Activated T-helper 2 cell treated with anti-CD3 and anti-CD28 coated beads, Interferon-gamma antibody, Interleukin-2, Interleukin-4, amounts not matched to agents 10 μg/mL and 5 μg/mL and 100 μg/mL, durations not matched to agents 14 hours and 24 hours and 36 hours (primary cell): Measurements from ENCODE around the gene LYRM4. TPM values are rescaled to one million over a fixed set of nuclear protein-coding genes. Genes with fewer than 3 reads are reported as not detected.

ENCODE experiments used
- DNase-seq: peaks from one replicate; pipeline ENCODE4 v3.0.0; 2021; ENCODE audit warnings: low spot score
- H3K27ac Mint-ChIP-seq: one replicate; pipeline ENCODE4 v1.8.0; 2021; ENCODE audit warnings: mixed read lengths
- H3K27me3 Mint-ChIP-seq: one replicate; pipeline ENCODE4 v1.8.0; 2021; ENCODE audit warnings: low read depth, mixed read lengths
- H3K36me3 Mint-ChIP-seq: one replicate; pipeline ENCODE4 v1.8.0; 2021; ENCODE audit warnings: low read depth, mixed read lengths
- H3K4me1 Mint-ChIP-seq: one replicate; pipeline ENCODE4 v1.8.0; 2021; ENCODE audit warnings: low read depth, mixed read lengths
- H3K4me3 Mint-ChIP-seq: one replicate; pipeline ENCODE4 v1.8.0; 2021; ENCODE audit warnings: low read depth, mild to moderate bottlenecking, moderate library complexity, mixed read lengths
- H3K9me3 Mint-ChIP-seq: one replicate; pipeline ENCODE4 v1.8.0; 2021; ENCODE audit warnings: mixed read lengths
- intact Hi-C: fragments of 100-400 bp; cut with micrococcal nuclease; formaldehyde crosslinking; loops from one replicate; pipeline ENCODE4 v1.15.1; 2023
- total RNA-seq: library from RNA; stranded (reverse); gene quantifications from 2 replicates; pipeline ENCODE4 v1.2.3, GENCODE V29; 2022

The LYRM4 gene
- total RNA-seq, 1 donor from 2014 or later, result 48.6 TPM

DNA sequence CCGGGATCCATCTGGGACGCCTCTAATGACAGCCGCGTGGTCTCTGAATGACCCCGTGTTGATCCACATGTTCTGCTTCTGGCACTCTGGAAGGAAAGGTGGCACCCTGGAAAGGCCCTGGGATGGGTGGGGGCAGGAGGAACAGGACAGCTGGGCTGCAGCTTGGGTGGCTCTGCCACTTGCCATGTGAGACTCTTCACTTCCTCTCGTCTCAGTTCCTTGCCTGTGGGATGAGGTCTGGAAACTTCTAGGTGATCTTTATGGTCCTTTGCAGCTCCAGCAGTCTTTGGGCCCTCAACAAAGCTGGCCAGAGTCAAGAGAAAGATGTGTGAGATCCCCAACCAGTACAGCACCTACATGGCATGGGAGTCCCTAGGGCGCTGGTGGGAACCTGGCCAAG is 149.1 kb downstream of the LYRM4 start:
- no peaks in the 10 kb centered on the region for H3K9me3 Mint-ChIP-seq
- intact Hi-C loops, result no loop called here
- no peaks in the 10 kb centered on the region for H3K36me3 Mint-ChIP-seq
- H3K4me3 Mint-ChIP-seq, result no peak overlapping the region
- no peak for DNase-seq
- H3K27me3 Mint-ChIP-seq, result no peaks in the 10 kb centered on the region
- no peak overlapping the region for H3K27ac Mint-ChIP-seq
- H3K4me1 Mint-ChIP-seq, result no peaks in the 10 kb centered on the region

DNA sequence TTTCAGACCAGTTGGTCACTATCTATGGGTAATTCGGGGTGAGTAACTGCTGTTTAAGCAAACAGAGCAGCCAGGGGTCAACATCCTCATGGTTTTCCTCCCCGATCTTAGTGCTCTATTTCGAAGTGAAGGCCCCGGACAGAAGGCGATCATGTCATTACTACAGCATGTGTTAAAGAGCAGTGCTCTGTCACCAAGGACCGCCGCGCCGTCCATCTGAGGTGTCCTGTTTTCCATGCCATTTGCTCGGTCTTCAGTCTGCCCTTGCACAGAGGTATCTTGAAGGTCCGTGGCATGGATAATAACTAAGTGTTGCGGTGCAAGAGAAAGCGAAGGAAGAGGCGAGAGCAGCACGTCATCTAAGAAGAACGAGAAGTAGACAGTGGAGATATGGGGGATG is 150.5 kb downstream of the LYRM4 start:
- Mint-ChIP-seq H3K4me3 (no peak overlapping the region), H3K36me3 (no peaks in the 10 kb centered on the region), H3K9me3 (no peaks in the 10 kb centered on the region), H3K4me1 (no peaks in the 10 kb centered on the region), H3K27me3 (no peaks in the 10 kb centered on the region), H3K27ac (no peak overlapping the region)
- DNase-seq, result no peak
- intact Hi-C loops, result no loop called here

DNA sequence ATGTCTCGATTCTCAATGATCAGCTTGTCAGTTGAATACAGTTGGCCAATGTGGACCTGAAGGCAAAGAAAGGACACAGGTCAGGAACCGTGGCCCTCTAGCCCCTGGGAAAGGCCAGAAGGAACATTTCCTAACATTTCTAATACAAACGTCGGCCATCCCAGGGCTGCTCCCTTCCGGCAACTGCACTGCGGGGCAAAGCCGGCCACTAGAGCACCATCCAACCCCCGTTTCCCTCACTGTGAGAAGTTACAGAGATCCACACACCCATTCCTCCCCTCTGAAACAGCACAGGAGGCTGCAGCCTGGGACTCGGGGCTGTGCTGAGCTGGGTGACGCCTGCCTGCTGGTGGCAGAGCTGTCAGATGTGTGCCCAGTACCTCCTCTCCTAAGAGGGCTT is 151.3 kb downstream of the LYRM4 start:
- intact Hi-C loops, result no loop called here
- no peak for DNase-seq
- Mint-ChIP-seq H3K36me3 (no peaks in the 10 kb centered on the region), H3K4me3 (no peak overlapping the region), H3K27me3 (no peaks in the 10 kb centered on the region), H3K27ac (no peak overlapping the region), H3K9me3 (no peaks in the 10 kb centered on the region), H3K4me1 (no peaks in the 10 kb centered on the region)

DNA sequence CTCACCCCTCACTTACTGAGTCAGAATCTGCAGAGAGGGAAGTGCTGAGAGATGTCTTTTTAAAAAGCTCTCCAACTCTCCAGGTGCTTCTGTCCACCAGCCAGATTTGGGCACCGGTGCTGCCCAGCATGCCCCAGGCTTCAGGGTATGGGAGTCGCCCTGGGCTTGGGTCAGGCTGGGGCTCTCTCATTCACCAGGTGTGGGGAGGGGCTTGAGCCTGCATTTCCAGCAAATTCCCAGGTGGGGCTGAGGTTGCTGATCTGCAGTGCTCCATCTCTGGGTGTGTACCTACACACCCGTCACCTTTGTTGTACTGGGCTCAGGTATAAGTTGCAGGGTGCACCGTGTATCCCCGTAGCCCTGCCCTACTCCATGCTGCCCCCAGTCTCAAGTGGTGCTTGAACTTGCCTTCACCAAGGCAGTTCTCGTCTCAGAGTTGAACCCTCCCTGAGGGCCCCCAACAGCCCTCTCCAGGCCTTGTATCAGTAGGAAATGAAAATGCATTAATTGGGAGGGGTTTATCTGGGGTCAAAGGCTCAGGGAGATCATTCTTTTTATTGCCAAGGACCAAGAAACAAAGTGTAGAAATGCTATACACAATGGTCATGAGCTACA is 152.1 kb downstream of the LYRM4 start:
- H3K36me3 Mint-ChIP-seq, result no peaks in the 10 kb centered on the region
- intact Hi-C loops, result no loop called here

GRCh38 chr6:5108068-5108467 is 152.7 kb downstream of the LYRM4 start:
- Mint-ChIP-seq H3K9me3 (no peaks in the 10 kb centered on the region), H3K4me1 (no peaks in the 10 kb centered on the region), H3K36me3 (no peaks in the 10 kb centered on the region), H3K27ac (no peak overlapping the region), H3K27me3 (no peaks in the 10 kb centered on the region), H3K4me3 (no peak overlapping the region)
- DNase-seq, result no peak
- intact Hi-C loops, result no loop called here

More for the DNA sequence above, 152.1 kb downstream of the LYRM4 start:
- H3K4me3 Mint-ChIP-seq, result no peak overlapping the region
- no peak for DNase-seq
- no peaks in the 10 kb centered on the region for H3K27me3 Mint-ChIP-seq
- no peaks in the 10 kb centered on the region for H3K4me1 Mint-ChIP-seq
- H3K9me3 Mint-ChIP-seq, result no peaks in the 10 kb centered on the region
- no peak overlapping the region for H3K27ac Mint-ChIP-seq

GRCh38 chr6:5107341-5107740 is 153.4 kb downstream of the LYRM4 start:
- Mint-ChIP-seq H3K27ac (no peak overlapping the region), H3K27me3 (no peaks in the 10 kb centered on the region), H3K36me3 (no peaks in the 10 kb centered on the region), H3K9me3 (no peaks in the 10 kb centered on the region), H3K4me1 (peaks cover 5% of the 10 kb centered on the region), H3K4me3 (no peak overlapping the region)
- no peak for DNase-seq
- intact Hi-C loops, result no loop called here

DNA sequence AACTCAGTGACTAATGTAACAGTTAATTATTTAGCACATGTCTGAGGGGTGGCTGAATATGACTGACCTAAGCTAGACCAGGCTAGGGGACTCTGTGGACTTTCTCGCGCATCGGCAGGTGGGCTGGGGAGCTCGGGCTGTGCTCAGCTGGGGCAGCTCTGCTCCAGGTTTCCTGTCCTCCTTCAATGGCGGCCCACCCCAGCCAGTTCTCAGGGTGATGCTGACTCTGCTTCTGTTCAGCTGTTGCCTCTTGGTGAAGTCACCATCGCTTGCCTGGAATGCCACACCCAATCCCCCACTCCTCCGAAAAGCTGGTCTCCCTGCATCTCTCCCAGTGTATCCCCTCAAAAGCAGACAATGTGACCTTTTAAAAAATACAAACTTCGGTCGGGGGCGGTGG is 155.6 kb downstream of the LYRM4 start:
- intact Hi-C loops, result no loop called here
- Mint-ChIP-seq H3K27ac (no peak overlapping the region), H3K4me3 (no peak overlapping the region), H3K4me1 (peaks cover 7% of the 10 kb centered on the region), H3K27me3 (no peaks in the 10 kb centered on the region), H3K9me3 (no peaks in the 10 kb centered on the region), H3K36me3 (no peaks in the 10 kb centered on the region)
- DNase-seq, result no peak

DNA sequence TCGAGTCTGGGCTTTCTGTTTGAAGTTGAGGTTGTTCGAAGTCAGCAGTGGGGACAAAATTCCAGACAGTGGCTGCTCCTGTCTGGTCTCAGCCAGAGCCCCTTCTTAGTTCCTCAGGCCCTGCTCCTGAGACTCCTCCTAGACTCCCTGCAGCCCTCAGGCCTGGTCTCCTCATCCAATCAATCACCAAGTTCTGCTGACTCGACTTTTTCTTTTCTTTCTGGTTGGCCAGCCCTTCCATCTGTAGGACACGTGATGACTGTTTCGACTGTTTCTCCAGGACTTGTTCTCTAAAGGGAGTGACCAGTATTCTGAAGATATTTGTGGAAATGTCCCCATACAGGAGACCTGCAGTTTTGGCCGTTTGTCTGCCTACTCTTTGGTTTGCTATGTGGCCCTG is 156.1 kb downstream of the LYRM4 start:
- H3K9me3 Mint-ChIP-seq, result no peaks in the 10 kb centered on the region
- intact Hi-C loops, result no loop called here
- no peaks in the 10 kb centered on the region for H3K36me3 Mint-ChIP-seq
- H3K4me1 Mint-ChIP-seq, result peaks cover 7% of the 10 kb centered on the region
- DNase-seq, result no peak
- no peak overlapping the region for H3K4me3 Mint-ChIP-seq
- no peak overlapping the region for H3K27ac Mint-ChIP-seq
- no peaks in the 10 kb centered on the region for H3K27me3 Mint-ChIP-seq

GRCh38 chr6:5103250-5103649 is 157.5 kb downstream of the LYRM4 start:
- DNase-seq, result no peak

DNA sequence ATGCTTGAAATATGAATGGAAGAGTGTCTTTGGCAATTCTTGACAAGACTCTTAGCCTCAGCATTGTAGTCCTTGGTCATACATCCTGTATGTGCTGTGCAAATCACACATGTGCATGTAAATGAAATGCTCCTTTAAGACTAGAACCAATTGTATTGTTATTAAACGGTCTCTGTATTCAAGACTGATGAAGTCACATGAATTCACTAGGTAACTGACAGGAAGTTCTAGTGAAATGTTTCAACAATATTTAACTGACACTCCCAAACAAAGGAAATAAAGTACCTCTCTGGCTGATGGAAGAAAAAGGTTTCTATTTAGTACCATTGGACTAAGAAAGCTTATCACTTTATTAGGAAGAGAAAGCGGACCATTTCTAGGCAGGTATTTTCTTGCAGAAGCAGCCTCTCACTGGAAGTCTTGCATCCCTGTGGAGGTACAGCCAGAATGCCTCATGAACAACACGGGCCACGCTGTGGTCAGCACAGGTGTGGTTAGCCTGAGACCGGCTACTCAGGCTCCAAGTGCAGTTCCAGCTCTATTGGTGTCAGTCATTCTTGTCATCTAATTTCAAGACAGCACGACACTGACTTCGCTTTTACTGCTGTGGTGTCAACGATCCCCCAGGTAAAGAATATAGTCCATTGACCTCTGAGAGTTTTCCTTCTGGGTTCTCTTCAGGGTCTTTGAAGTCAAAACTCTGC is 158.3 kb downstream of the LYRM4 start:
- Mint-ChIP-seq H3K4me1 (peaks cover 7% of the 10 kb centered on the region), H3K4me3 (no peak overlapping the region), H3K27me3 (no peaks in the 10 kb centered on the region), H3K27ac (no peak overlapping the region), H3K36me3 (no peaks in the 10 kb centered on the region), H3K9me3 (no peaks in the 10 kb centered on the region)
- intact Hi-C loops, result no loop called here
- no peak for DNase-seq

More at GRCh38 chr6:5103250-5103649, 157.5 kb downstream of the LYRM4 start:
- Mint-ChIP-seq H3K27me3 (no peaks in the 10 kb centered on the region), H3K9me3 (no peaks in the 10 kb centered on the region), H3K4me3 (no peak overlapping the region), H3K27ac (no peak overlapping the region), H3K36me3 (no peaks in the 10 kb centered on the region), H3K4me1 (peaks cover 7% of the 10 kb centered on the region)
- intact Hi-C loops, result no loop called here

GRCh38 chr6:5100806-5101205 is 159.9 kb downstream of the LYRM4 start:
- intact Hi-C loops, result no loop called here
- no peak overlapping the region for H3K4me3 Mint-ChIP-seq
- no peaks in the 10 kb centered on the region for H3K27me3 Mint-ChIP-seq
- H3K9me3 Mint-ChIP-seq, result no peaks in the 10 kb centered on the region
- H3K36me3 Mint-ChIP-seq, result no peaks in the 10 kb centered on the region
- DNase-seq, result no peak
- H3K4me1 Mint-ChIP-seq, result peaks cover 7% of the 10 kb centered on the region
- no peak overlapping the region for H3K27ac Mint-ChIP-seq

GRCh38 chr6:5099537-5099936 is 161.2 kb downstream of the LYRM4 start:
- no peaks in the 10 kb centered on the region for H3K36me3 Mint-ChIP-seq
- H3K27ac Mint-ChIP-seq, result no peak overlapping the region
- intact Hi-C loops, result no loop called here
- no peak overlapping the region for H3K4me3 Mint-ChIP-seq
- H3K4me1 Mint-ChIP-seq, result peaks cover 7% of the 10 kb centered on the region
- no peak for DNase-seq
- peaks cover 1% of the 10 kb centered on the region for H3K27me3 Mint-ChIP-seq
- H3K9me3 Mint-ChIP-seq, result no peaks in the 10 kb centered on the region

DNA sequence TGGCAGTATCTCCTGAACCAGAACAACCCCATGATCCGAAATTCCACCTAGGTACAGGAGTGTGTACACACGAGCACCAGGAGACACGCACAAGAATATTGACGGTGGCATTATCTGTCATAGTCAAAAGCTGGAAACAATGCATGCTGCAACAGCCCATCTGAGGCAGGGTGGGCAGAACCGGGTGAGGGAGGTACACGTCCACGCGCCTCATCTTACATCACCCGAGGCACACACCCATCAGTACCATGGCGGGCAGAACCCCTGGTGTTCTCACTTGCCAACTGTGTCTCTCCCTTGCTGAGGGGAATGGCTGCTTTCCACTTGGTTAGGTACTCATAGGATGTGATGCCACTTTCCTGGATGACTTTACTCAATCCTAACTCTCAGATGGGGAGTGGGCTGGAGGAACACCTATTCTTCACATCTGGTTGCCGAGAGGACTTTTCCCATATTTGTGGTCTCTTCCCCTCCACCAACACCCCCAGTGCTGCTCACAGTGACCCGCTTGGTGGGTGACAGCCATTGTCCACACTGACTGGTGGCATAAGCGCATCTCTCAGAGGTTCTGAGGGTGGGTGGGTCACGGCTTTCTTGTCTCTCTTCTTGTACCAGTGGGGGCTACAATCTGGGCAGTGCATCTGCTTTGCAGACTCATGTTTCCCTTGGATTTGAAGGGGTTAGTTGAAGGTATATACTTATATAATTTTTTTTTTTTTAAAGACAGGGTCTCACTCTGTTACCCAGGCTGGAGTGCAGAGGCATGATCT is 162.1 kb downstream of the LYRM4 start:
- Mint-ChIP-seq H3K36me3 (no peaks in the 10 kb centered on the region), H3K27me3 (peaks cover 5% of the 10 kb centered on the region), H3K27ac (no peak overlapping the region), H3K9me3 (no peaks in the 10 kb centered on the region), H3K4me3 (no peak overlapping the region), H3K4me1 (peaks cover 7% of the 10 kb centered on the region)
- DNase-seq, result no peak
- intact Hi-C loops, result no loop called here
